HG03135 (cell line): ENCODE results near the gene PSME4.
"Not testable (repeated sequence)": the region's sequence is repeated elsewhere in the genome, so short reads cannot be mapped to it uniquely, and the experiment has no call there.

ENCODE experiments used
- ATAC-seq: cut with Tn5 transposase; IDR thresholded peaks from one replicate; pipeline ENCODE4 v1.9.1; 2021; ENCODE audit warnings: mild to moderate bottlenecking, moderate library complexity; ENCODE audit not compliant: unreplicated experiment

Gene PSME4

GRCh38 chr2:53886406-53887280 is 84.2 kb downstream of the PSME4 start:
- ATAC-seq: no peak

- ATAC-seq: no peak
These were observed 85.9 kb downstream of the PSME4 start for GRCh38 chr2:53884883-53885282.

GRCh38 chr2:53881986-53882385 is 88.8 kb downstream of the PSME4 start:
- no peak for ATAC-seq

- ATAC-seq: no peak
These were observed 89.4 kb downstream of the PSME4 start for GRCh38 chr2:53881360-53881759.

DNA sequence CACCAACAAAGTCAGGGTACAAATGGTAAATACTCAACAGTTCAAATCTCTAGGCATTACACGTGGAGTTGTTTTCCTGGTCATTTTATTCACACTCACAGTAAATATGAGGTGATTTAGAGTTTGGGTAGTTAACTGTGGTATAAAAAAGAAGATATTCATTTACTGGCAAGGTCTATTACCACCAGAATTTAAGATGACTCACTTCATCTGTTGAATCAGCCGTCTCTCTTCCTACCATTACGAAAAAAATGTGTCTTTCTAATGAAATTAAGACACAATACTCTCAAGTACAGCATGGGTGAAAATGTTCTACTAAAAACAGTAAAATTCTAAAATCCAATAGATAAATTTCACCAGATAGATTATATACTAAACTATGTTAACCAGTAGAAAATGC is 90.0 kb downstream of the PSME4 start:
- ATAC-seq: no peak

DNA sequence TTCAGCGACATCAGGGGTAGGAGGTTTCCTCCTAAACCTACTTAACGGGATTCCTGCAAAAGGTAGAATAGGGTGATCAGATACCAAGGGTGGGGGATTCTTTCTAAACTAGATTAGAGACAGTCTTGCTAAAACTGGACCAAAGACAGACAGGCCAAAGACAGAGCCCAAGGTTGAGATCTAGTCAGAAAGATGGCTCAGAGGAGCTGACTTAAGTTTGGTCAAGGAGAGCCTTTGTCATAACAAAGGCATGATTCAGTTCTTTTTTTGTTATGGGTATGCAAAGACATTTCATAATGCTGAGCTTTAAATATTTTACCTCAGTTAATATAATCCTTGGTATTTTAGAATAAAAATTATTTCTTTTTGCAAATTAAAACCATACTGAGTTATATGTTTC is 93.2 kb downstream of the PSME4 start:
- ATAC-seq: no peak

GRCh38 chr2:53877112-53877511 is 93.7 kb downstream of the PSME4 start:
- ATAC-seq: no peak

DNA sequence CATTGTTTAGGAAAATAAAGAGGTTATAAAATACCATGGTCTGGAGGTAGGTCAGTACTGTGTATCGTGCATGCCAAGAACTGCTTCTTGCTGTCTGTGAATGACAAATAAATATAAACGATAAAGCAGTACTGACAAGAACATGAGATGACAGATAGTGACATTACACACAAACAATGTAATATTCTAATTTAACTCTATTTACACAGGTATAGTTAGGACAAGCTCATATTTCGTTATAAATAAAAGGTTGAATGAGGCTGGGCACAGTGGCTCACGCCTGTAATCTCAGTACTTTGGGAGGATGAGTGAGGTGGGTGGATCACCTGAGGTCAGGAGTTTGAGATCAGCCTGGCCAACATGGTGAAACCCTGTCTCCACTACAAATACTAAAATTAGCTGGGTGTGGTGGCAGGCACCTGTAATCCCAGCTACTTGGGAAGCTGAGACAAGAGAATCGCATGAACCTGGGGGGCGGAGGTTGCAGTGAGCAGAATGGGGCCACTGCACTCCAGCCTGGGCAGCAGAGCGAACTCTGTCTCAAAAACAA is 96.3 kb downstream of the PSME4 start:
- ATAC-seq: no peak

GRCh38 chr2:53867773-53868172 is 103.0 kb downstream of the PSME4 start:
- no peak for ATAC-seq

DNA sequence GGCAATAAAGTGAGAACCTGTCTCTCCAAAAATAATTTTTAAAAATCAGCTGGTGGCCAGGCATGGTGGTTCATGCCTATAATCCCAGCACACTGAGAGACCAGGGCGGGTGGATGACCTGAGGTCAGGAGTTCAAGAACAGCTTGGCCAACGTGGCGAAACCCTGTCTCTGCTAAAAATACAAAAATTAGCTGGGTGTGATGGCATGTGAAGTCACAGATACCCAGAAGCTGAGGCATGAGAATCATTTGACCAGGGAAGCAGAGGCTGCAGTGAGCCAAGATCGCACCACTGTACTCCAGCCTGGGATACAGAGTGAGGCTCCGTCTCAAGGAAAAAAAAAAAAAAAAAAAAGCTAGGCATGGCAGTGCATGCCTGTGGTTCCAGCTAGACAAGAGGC is 103.6 kb downstream of the PSME4 start:
- ATAC-seq: no peak

DNA sequence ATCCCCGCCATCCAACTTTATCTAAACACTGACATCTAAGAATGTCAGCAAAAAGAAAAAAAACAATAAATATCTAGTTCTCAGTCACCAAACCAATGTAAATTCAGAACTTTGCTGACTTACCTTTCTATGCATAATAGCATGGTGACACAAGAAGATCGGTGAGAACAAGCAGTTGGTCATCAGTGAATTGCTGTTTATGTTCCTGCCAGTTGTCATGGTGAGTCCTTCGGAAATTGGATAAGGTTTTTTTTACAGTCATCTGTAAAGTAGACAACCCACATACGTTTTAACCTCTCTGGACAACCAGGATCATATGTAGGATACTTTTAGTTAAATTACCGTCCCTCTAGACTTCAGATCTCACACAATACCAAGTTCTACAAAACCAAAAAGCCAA is 104.8 kb downstream of the PSME4 start:
- ATAC-seq: no peak

DNA sequence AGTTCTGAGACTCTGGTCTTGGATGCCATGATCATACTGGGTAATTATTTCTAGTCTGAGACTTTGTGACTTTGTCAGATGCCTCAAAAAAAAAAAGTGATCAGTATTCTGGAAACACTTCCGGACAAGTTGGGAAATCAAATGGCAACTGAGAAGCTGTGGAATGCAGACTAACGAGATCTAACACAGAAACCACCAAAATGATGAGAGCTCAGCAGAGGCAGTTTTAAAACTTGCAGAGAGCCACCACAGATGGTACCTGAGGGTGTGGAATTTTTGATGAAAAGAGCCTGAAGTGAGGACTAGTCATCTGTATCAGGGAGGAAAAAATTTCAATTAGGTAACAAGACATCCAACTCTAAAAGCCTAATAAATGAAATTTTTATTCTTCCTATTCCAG is 105.5 kb downstream of the PSME4 start:
- ATAC-seq: no peak

DNA sequence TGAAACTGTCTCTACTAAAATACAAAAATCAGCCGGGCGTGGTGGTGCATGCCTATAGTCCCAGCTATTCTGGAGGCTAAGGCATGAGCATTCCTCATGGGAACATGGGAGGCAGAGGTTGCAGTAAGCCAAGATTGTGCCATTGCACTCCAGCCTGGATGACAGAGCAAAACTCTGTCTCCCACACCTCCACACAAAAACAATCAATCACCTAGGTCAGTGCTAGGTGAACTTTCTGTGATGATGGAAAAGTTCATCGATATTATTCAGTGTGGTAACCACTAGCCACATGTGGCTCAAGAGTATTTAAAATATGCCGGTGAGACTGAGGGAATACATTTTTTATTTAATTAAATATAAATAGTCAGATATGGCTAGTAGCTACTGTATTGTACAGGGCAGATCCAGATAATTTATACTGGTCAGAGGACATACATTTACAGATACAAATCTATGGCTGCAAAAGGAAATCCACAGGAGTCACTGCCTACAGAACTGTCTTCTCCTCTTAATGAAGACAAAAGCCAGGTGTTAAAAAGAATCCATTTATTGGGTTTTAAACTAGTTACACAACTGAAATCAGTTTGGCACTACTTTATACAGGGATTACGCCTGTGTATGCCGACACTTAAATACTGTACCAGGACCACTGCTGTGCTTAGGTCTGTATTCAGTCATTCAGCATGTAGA is 107.1 kb downstream of the PSME4 start:
- no peak for ATAC-seq

- no peak for ATAC-seq
These were observed 109.0 kb downstream of the PSME4 start for GRCh38 chr2:53861824-53862223.

- ATAC-seq: no peak
These were observed 111.3 kb downstream of the PSME4 start, which contains the start of gene GPR75 for GRCh38 chr2:53859206-53860181. Gene GPR75 (minus strand): TSS chr2:53859967. CDS start chr2:53854756, 5,211 bp downstream.

- ATAC-seq: no peak
These were observed 114.5 kb downstream of the PSME4 start for GRCh38 chr2:53856272-53856671.

GRCh38 chr2:53854678-53855077 is 116.1 kb downstream of the PSME4 start:
- no peak for ATAC-seq

- no peak for ATAC-seq
These were observed 118.3 kb downstream of the PSME4 start for GRCh38 chr2:53852532-53852931.

- ATAC-seq: not testable (repeated sequence)
These were observed 119.6 kb downstream of the PSME4 start for GRCh38 chr2:53851052-53851757.

DNA sequence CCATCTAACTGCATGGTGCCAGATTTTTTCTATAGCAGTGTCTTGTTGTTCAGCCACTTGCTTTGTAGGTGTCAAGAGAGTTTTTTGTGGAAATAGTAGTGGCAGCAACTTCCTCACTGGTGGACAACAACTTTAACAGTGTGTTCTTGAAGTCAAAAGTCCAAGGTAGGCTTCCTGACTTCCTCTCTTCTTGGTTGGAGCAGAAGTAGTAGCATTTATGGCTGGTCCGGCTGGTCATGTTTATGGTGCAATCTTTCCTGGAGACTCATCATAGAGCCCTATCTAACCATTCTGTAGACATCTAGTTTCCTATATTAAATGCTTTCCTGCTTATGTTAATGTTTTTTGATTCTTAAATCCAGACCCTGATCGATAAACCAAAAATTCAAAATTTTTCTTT is 122.7 kb downstream of the PSME4 start:
- ATAC-seq: no peak
